ENCODE measurements around the gene TRAPPC14.

TRAPPC14 gene

DNA sequence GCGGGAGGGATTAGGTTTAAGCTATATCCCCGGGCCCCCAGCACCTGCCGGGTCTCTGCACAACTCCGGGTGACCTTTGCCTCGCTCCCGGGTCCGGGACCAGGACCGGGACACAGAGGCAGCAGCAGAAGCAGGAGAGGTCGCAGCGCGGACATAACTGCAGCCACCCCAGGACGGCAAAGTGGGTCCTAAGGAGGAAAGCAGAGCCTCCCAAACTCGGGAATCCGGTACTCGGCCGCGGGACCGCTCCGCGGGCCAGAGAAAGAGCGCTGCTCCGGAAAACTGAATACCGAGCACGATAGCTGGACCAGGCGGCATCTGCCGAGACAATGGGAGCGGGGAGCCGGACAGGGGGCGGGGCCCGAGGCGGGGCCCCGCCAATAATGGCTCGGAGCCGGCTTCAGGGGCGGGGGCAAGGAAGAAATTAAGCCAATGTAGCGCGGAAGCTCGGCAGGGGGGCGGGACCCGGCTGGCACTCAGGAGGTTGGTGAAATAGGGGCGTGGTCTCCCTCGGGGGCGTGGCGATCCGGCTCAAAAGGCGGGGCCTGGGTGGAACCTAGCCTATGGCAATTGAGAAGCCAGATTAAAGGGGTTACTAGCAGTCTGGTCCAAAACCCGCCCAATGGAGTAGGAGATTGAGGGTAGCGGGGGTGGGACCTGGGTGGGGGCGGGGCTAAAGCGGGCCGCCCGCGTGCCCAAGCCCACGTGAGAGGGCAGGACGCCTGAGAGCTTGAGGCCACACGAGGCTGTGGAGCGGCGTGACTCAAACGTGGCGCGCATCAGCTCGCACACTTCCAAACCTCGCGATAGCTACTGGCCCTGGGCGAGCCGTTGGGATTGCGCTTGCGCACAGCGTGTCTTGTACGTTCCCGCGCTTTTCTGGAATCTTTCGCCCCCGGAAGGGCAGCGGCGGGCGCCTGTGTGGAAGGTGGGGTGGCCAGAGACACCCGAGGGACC is 18.8 kb upstream of the TRAPPC14 start, which contains the start of the genes GPC2 and STAG3:
Gene GPC2, minus strand, starts transcription at position 337 of the 957 bp plus-strand sequence. Its CDS starts 182 bp downstream, at position 155.
Gene STAG3, plus strand, starts transcription at position 874 of the 957 bp plus-strand sequence. CDS start 2,639 bp downstream, outside the sequence.
- Mint-ChIP-seq H3K27ac (peak within 1 kb of the TSS; percentile 1), H3K4me1 (peaks cover 29% of the 10 kb centered on the region), H3K27me3 (peaks cover 24% of the 10 kb centered on the region), H3K4me3 (peak within 1 kb of the TSS; percentile 60), H3K9me3 (no peaks in the 10 kb centered on the region), H3K36me3 (peaks cover 7% of the 10 kb centered on the region)
- ATAC-seq = peak; percentile 96

DNA sequence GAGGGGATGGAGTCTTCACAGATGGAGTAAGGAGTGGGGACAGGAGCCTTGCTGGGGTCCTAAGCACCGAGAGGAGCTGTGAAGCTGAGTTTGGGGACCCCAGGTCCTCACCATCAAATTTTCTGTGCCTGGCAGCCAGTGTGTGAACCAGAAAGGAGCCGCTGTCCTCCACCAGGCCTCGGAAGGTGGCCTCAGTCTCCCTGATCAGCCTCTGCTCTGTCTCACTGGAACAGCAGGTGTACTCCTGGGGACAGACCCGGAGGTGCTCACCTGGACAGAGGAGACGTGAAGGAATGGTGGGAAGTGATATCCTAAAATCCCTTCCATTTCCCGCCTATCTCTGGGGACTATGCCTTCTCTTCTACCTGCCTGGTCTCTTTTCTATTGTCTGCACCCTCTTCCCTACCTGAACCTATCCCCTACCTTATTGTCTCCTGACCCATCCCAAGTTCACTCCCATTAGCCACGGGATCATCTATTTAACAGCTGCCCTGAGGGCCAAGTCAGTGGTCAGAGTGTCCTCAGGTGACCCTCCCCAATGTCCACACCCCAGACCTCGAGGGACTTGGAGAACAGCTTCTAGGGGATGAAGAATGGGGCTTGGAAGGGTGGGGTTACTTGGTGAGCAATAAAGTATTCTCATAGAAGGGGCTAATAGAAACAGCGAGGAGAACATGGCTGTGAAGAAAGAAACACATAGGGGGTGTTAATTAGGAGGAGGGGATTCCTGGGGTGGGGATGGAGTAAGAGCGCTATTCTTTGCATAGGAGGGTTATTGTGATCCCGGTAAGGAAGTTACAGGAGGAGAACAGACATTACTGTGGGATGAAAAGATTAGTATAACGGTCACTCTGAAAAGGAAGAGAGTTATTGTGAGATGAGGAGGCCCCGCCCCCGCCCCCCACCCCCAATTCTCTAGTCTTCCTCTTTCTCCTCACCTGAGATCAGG is 17.8 kb upstream of the TRAPPC14 start:
- no peak for ATAC-seq
- Mint-ChIP-seq H3K36me3 (peaks cover 7% of the 10 kb centered on the region), H3K27ac (peak overlapping the region; percentile 1)

DNA sequence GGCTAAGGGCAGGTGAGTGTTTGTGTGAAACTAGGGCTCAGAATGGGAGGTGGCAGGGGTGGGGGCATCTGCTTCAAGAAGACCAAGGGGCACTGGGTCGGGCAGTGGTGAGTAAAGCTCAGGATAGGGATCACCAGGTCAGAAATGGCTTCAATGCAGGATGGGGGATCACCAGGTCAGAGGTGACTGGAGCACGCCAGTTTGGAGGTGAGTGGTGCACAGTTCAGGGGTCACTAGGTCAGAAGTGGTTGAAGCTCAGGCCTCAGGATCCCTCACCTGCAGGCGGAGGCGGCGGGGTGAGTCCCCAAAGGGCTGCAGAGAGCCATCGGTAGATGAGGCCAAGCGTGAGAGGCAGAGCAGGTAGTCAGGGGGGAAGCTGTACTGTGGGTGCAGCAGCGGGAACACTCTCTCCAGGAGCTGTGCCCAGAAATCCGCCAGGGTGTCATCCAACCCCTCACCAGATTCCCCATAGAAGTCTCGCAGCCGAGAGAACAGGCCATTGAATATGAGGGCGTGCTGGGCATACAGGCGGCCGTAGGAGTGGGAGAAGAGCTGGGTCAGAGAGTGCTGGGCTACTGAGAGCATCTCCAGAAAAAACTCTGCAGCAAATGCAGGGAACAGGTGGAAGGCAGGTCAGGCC is 16.9 kb upstream of the TRAPPC14 start:
- Mint-ChIP-seq H3K9me3 (no peaks in the 10 kb centered on the region), H3K4me1 (peaks cover 34% of the 10 kb centered on the region), H3K4me3 (no peak overlapping the region), H3K27me3 (peaks cover 25% of the 10 kb centered on the region), H3K27ac (no peak overlapping the region), H3K36me3 (peaks cover 7% of the 10 kb centered on the region)
- ATAC-seq = no peak

More for the DNA sequence above, 17.8 kb upstream of the TRAPPC14 start:
- Mint-ChIP-seq H3K4me3 (peak overlapping the region; percentile 60), H3K9me3 (no peaks in the 10 kb centered on the region), H3K27me3 (peaks cover 24% of the 10 kb centered on the region), H3K4me1 (peaks cover 35% of the 10 kb centered on the region)

DNA sequence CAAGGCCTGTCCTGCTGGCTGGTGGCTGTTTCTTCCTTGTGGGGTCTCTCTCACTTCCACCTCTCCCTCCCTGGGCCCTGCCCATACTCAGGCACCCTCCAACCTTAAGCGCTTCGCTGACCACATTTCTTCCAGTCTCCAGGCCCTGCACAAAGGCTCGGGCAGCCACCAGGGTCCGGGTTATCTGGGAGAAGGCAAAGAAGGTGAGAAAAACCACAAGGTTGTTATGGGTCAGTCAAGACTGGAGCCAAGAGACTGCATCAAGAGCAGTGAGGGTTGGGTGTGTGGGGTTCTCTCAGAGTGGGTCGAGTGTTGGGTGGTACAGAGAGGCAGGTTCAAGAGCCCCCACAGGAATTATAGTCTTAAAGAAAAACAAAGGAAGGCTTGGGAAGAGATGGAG is 16.1 kb upstream of the TRAPPC14 start:
- Mint-ChIP-seq H3K9me3 (no peaks in the 10 kb centered on the region), H3K4me3 (no peak overlapping the region), H3K27me3 (peaks cover 28% of the 10 kb centered on the region), H3K4me1 (peaks cover 39% of the 10 kb centered on the region), H3K36me3 (peaks cover 7% of the 10 kb centered on the region), H3K27ac (no peak overlapping the region)
- ATAC-seq = no peak

- peaks cover 7% of the 10 kb centered on the region for H3K36me3 Mint-ChIP-seq
- H3K27ac Mint-ChIP-seq = no peak overlapping the region
- H3K4me3 Mint-ChIP-seq = no peak overlapping the region
- H3K9me3 Mint-ChIP-seq = no peaks in the 10 kb centered on the region
- no peak for ATAC-seq
- peaks cover 39% of the 10 kb centered on the region for H3K4me1 Mint-ChIP-seq
- peaks cover 34% of the 10 kb centered on the region for H3K27me3 Mint-ChIP-seq
These were observed 15.4 kb upstream of the TRAPPC14 start for GRCh38 chr7:100173806-100174495.

DNA sequence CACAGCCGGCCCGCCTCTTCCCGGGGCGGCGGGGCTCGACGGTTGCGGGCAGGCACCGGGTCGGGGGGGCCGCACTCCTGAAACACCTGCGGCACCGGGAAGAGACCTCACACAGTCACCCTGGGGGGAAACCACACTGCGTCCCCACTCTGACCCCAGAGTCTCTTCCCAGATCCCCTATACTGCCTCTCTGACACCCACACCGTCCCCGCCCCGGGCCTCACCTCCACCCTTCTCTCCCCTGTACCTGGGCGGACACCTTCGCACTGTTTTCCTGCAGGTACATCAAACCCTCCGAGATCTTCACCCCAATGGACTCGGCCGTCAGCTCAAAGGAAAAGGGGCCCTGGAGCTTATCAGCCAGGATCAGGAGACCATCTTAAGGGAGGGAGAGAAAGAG is 13.3 kb upstream of the TRAPPC14 start:
- H3K27me3 Mint-ChIP-seq = peaks cover 55% of the 10 kb centered on the region
- peaks cover 7% of the 10 kb centered on the region for H3K36me3 Mint-ChIP-seq
- H3K27ac Mint-ChIP-seq = no peak overlapping the region
- peak; percentile 14 for ATAC-seq
- peak overlapping the region; percentile 66 for H3K4me3 Mint-ChIP-seq
- H3K9me3 Mint-ChIP-seq = no peaks in the 10 kb centered on the region
- H3K4me1 Mint-ChIP-seq = peaks cover 49% of the 10 kb centered on the region

GRCh38 chr7:100171087-100171681 is 12.7 kb upstream of the TRAPPC14 start:
- ATAC-seq = peak; percentile 41
- peaks cover 7% of the 10 kb centered on the region for H3K36me3 Mint-ChIP-seq
- H3K4me1 Mint-ChIP-seq = peaks cover 49% of the 10 kb centered on the region
- no peaks in the 10 kb centered on the region for H3K9me3 Mint-ChIP-seq
- H3K27ac Mint-ChIP-seq = no peak overlapping the region
- H3K27me3 Mint-ChIP-seq = peaks cover 61% of the 10 kb centered on the region
- H3K4me3 Mint-ChIP-seq = peak overlapping the region; percentile 7

DNA sequence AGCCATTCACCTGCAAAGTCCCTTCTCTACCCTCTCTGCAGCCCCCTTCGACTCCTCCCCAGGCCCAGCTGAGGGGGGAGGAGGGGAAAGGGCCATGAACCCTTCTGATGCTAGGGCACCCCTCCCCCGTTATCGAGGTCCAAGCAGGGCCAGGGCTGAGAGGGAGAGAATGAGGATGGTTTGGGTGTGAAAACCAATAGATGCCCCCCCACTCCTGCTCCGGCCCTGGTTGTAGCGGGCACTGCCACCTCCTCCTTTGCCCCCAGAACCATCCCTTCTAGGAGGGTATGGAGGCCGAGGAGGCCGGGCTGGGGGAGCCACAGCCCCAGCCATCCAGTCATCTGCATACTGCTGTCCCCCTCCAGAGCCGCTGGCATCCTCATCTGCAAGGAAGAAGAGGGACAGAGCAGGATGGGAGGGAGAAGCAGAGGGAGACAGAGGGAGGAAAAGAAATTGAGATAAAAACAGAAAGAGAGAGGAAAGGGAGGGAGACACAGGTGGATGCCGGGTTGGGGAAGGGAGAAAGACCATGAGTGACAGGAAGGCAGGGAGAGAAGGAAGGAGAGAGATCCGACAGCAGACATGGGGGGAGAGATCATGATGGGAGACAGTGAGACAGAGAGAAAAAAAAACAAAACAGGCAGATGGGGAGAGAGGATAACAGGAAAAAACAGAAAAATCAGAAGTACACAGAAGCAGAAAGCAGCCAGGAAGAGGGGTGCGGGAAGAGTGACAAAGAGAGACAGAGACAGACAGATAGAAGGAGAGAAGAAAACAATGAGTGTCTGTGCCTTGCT is 11.8 kb upstream of the TRAPPC14 start:
- peak overlapping the region; percentile 63 for H3K4me3 Mint-ChIP-seq
- no peak for ATAC-seq
- peaks cover 7% of the 10 kb centered on the region for H3K36me3 Mint-ChIP-seq
- no peak overlapping the region for H3K27ac Mint-ChIP-seq
- peaks cover 53% of the 10 kb centered on the region for H3K4me1 Mint-ChIP-seq
- H3K9me3 Mint-ChIP-seq = no peaks in the 10 kb centered on the region
- peaks cover 68% of the 10 kb centered on the region for H3K27me3 Mint-ChIP-seq

GRCh38 chr7:100169147-100169850 is 10.8 kb upstream of the TRAPPC14 start:
- Mint-ChIP-seq H3K27me3 (peaks cover 68% of the 10 kb centered on the region), H3K4me3 (no peak overlapping the region), H3K4me1 (peaks cover 53% of the 10 kb centered on the region), H3K36me3 (peaks cover 7% of the 10 kb centered on the region), H3K9me3 (no peaks in the 10 kb centered on the region), H3K27ac (no peak overlapping the region)
- ATAC-seq = no peak

- no peaks in the 10 kb centered on the region for H3K9me3 Mint-ChIP-seq
- ATAC-seq = no peak
These were observed 9.4 kb upstream of the TRAPPC14 start for GRCh38 chr7:100167912-100168323.

GRCh38 chr7:100166970-100167911 is 8.7 kb upstream of the TRAPPC14 start:
- no peaks in the 10 kb centered on the region for H3K9me3 Mint-ChIP-seq
- H3K27ac Mint-ChIP-seq = no peak overlapping the region
- peaks cover 60% of the 10 kb centered on the region for H3K4me1 Mint-ChIP-seq
- H3K4me3 Mint-ChIP-seq = no peak overlapping the region
- peaks cover 55% of the 10 kb centered on the region for H3K27me3 Mint-ChIP-seq
- ATAC-seq = no peak
- no peaks in the 10 kb centered on the region for H3K36me3 Mint-ChIP-seq

More at GRCh38 chr7:100167912-100168323, 9.4 kb upstream of the TRAPPC14 start:
- Mint-ChIP-seq H3K4me3 (peak overlapping the region; percentile 55), H3K27me3 (peaks cover 55% of the 10 kb centered on the region), H3K36me3 (no peaks in the 10 kb centered on the region), H3K27ac (no peak overlapping the region), H3K4me1 (peaks cover 54% of the 10 kb centered on the region)

All from stimulated activated memory B cell treated with anti-CD40 and anti-IgM and Interleukin-4, amounts not matched to agents 10 μg/mL and 1 μg/mL and 100 μg/mL, for 72 hours (primary cell).